NCI-H2196 (cell line): ENCODE data around the gene HCRTR1.
"Not testable (repeated sequence)": the region's sequence is repeated elsewhere in the genome, so short reads cannot be mapped to it uniquely, and the experiment has no call there.

Experiments used
- DNase-seq: peaks from one replicate; lab custom pipeline; 2025; ENCODE audit not compliant: unreplicated experiment; lab: John Stamatoyannopoulos, UW

The HCRTR1 gene

DNA sequence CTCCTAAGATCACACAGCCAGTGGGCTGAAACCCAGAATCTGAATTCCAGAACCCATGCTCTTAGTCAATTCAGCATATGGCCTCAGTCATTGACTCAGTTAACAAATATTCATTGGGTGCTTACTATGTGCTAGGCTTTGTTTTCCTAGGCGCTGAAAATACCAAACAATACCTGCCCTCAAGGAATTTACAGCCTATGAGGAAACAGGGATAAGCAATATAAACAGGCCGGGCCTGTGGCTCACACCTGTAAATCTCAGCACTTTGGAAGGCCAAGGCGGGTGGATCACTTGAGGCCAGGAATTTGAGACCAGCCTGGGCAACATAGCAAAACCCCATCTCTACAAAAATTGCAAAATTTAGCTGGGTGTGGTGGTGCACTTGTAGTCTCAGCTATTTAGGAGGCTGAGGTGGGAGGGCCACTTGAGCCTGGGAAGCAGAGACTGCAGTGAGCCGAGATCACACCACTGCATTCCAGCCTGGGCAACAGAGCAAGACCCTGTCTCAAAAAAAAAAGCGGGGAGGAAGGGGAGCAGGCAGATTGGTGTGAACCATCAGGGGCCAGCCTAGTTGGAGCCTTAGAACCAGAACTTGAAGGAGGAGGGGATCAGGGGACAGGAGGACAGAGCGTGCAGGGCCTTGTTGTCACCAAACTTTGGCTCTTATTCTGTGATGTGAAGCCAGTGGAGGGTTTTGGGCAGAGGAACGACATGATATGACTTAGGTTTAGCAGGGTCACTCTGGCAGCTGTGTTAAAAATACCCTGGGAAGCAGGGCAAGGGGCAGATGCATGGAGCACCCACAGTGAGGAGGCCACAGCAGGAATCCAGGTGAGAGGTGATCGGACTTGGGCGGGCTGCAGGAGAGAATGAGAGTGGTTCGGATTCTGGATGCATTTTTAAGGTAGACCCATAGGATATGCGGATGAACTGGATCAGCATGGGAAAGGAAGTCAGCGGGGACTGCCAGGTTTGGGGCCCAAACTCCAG is 35.4 kb upstream of the HCRTR1 start:
- no peak for DNase-seq

DNA sequence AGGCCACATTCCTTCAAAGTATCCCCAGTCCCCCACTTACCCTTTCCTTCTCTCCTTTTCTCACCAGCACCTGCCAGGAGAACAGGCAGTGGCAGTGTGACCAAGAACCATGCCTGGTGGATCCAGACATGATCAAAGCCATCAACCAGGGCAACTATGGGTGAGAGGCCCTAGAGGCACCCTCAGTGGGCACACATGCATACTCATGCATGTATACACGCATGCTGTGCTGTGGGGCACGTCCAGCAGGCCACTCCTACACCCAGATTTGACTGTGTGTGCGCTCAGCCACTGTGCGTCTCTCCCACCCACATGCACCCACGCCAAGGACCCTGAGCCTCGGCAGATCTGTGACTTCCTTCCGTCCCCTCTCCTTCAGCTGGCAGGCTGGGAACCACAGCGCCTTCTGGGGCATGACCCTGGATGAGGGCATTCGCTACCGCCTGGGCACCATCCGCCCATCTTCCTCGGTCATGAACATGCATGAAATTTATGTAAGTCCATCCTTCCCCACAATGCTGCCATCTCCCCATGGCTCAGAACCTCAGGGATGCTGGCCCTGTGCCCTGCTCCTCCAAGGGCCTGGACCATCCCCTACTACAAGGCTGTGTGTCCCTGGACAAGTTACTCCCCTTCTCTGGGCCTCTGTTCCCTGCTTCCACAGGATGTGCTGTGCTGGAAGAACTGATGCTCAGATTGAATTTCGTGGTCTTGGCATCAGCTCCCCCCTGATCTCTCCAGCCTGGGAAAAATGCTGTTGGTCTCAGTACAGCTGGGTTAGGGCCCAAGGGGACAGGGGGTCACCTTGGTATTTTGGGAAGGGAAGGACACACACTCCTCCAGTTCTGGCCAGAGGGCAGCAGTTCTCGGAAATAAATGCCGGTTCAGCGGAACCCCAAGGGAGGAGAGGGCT is 34.2 kb upstream of the HCRTR1 start:
- no peak for DNase-seq

DNA sequence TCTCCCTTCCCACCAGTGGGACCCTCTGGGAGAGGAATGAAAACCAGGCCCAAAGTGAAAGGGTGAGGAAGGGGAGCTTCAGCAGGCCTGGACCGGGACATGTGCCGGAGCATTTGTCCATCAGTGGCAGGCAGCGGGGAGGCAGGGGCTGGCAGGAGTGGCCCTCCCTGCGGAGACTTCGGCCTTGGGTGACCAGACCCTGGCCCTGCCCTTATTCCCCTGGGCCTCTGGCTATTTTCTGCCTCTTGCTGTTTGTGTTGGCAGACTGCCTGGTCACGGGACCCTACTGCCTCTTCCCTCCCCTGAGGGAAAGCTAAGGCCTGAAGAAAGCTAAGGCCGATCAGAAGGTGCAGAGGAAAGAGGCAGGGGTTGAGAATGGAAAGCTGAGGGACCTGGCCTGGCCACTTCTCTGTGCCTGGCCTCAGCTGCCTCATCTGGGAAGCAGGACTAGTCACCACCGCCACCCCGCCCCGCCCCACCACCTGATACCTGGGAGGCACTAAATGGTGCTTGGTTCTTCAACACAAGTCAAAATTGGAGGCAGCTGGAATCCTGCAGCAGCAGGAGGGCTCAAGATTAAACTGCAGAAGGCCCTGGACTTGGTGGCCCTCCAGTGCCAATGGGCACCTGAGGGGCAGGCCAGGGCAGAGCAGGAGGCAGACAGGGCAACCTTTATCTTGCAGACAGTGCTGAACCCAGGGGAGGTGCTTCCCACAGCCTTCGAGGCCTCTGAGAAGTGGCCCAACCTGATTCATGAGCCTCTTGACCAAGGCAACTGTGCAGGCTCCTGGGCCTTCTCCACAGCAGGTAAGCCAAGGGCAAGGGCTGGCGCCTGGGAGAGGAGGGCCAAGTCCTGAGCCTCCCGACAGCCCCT is 33.3 kb upstream of the HCRTR1 start:
- DNase-seq = peak; percentile 59

DNA sequence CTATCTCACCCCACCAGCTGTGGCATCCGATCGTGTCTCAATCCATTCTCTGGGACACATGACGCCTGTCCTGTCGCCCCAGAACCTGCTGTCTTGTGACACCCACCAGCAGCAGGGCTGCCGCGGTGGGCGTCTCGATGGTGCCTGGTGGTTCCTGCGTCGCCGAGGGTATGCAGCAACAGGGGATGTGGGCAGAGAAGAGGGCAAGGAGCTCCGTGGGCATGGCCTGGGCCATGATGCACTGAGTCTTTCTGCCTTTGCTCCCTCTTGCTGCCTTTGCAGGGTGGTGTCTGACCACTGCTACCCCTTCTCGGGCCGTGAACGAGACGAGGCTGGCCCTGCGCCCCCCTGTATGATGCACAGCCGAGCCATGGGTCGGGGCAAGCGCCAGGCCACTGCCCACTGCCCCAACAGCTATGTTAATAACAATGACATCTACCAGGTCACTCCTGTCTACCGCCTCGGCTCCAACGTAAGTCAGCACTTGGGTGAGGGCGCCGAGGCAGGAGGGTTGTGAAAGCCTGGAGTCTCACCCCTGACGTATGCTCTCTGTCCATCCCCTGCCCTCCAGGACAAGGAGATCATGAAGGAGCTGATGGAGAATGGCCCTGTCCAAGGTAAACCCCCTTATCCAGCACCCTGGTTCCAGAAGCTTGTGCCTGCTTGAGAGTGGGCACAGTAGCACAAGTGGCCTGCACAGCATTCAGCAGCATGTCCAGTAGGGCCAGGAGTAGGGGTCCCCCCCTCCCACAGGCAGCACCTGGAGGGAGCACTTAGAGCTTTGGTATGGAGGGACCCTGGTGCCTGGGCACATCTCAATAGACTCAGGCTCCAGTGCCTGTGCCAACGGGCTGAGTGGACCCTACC is 32.4 kb upstream of the HCRTR1 start:
- no peak for DNase-seq

DNA sequence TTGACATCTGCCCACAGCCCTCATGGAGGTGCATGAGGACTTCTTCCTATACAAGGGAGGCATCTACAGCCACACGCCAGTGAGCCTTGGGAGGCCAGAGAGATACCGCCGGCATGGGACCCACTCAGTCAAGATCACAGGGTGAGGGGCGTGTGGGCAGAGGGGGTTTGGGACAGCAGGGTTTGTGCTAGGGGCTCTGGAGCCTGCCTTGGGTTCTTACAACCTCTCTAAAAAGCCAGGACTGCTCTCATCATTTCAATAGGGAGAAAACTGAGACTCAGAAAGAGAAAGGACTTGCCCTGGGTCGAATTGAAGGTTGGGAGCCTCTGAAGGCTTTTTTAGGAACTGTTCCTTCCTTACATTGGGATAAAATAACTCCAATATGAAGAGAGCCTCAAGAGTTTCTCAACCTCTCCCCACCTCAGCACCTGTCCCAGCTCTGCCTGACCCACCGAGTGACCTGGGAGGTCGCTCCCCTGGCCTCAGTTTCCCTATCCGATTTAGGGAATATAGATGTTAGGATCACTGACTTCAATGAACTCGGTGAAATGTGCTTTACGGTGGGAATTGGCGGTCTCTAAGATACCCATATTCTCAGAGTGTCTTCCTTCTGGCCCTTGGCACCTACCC is 31.6 kb upstream of the HCRTR1 start:
- DNase-seq = no peak

DNA sequence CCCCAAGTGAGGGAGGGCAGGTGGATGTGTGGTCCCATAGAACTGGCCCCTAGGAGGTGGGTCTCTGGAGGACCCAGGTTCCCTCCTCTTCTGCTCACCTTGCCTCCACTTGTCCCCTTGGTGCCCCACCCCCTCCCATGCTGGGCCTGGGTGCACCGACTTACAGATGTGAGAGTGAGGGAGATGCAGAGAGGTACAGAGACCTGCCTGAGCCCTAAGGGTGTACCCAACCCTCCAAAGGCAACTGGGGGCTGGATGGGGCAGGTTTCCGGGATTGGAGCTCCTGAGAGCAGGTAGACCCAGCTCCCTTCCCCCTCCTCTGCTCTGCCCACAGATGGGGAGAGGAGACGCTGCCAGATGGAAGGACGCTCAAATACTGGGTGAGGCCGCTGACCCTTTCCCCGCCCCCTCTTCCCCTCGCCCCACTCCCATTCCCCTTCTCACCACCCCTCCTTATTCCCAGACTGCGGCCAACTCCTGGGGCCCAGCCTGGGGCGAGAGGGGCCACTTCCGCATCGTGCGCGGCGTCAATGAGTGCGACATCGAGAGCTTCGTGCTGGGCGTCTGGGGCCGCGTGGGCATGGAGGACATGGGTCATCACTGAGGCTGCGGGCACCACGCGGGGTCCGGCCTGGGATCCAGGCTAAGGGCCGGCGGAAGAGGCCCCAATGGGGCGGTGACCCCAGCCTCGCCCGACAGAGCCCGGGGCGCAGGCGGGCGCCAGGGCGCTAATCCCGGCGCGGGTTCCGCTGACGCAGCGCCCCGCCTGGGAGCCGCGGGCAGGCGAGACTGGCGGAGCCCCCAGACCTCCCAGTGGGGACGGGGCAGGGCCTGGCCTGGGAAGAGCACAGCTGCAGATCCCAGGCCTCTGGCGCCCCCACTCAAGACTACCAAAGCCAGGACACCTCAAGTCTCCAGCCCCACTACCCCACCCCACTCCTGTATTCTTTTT is 30.8 kb upstream of the HCRTR1 start:
- no peak for DNase-seq

DNA sequence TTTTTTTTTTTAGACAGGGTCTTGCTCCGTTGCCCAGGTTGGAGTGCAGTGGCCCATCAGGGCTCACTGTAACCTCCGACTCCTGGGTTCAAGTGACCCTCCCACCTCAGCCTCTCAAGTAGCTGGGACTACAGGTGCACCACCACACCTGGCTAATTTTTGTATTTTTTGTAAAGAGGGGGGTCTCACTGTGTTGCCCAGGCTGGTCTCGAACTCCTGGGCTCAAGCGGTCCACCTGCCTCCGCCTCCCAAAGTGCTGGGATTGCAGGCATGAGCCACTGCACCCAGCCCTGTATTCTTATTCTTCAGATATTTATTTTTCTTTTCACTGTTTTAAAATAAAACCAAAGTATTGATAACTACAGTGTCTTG is 30.2 kb upstream of the HCRTR1 start:
- not testable (repeated sequence) for DNase-seq

DNA sequence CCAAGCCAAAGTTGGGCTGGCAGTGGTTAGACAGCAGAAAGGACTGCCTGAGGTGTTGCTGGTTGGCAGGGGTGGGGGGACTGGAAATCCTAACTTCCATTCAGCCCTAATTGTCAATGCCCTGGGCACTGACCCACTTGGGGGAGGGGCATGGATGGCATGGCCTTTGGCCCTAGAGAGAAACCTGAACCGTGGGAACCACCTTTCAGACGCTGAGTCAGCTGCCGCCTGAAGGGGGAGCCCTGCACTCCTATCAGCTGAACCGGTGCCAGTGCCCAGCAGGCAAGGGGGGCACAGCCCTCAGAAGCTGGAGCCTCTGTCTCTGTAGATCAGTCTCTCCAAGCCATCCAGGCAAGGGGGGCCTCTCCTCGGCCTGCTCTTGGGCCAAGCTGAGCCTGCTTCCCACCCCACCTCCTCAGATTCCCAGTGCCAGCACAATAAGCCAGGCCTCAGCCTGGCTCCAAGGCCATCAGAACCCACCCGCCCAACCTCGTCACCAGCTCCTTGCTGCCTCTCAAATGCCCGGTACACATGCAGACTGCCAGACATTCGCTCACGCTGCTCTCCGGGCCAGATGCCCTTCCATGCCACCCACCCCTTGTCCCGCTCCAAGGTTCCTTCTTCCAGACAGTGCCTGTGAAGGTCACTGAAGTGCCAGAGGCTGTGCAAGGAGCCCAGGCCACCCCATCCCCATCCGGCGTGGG is 29.6 kb upstream of the HCRTR1 start:
- peak; percentile 74 for DNase-seq

DNA sequence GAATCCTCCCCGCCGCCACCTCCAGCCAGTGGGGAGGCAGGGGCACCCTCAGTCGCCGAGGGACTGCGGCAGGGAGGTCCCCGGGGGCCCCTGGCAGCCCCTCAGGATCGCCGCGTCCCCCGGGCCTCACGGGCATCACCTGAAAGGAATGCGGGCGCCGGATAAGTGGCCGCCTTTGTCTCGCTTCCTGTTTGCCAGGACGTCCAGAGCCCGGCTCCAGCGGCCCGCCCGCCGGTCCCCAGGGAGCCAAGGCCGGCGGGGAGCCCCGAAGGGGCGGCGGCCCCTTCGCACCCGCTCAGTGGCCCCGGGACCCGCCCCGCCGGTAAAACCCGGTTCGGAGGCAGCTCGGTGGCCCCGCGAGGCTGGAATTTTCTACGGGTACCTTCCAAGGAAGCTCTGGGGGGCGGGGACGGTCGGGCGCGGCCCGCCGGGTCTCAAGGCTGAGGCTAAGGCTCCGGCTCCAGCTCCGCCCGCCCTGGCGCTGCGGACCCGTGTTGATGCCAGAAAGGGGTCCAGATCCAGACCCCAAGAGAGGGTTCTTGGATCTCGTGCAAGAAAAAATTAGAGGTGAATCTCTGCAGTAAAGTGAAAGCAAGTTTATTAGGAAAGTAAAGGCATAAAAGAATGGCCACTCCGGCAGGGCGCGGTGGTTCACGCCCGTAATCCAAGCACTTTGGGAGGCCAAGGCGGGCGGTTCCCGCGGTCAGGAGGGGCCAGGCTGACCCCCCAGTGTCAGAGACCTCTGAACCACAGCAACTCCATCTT is 28.6 kb upstream of the HCRTR1 start:
- no peak for DNase-seq

DNA sequence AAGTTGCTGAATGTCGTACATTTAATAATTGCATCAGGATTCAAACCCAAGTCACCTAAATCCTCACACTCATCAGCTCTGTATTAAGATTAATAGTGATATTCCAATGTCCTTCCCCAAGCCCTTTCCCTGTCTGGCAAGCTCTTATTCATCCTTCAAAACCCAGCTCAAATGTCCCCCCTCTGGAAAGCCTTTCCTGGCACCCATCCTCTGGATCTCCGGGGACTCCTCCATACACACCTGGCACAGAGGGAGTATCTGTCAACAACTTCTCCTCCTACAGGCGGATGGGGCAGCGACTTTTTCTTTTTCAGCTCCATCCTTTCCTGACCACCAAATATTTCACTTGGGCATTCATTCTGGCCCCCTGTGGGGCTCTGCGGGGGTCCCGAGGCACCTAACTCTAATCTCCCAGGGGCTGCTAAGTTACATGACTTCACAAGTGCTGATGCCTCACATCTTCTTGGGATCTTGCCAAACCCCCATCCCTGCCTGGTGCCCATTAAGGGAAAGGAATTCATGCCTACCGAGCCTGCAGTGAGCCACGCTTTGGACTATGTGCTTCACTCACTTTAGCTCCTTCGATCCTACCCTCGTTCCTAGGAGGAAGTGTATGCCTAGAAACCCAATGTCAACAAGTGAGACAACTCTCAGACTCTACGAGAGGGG is 25.9 kb upstream of the HCRTR1 start:
- no peak for DNase-seq

DNA sequence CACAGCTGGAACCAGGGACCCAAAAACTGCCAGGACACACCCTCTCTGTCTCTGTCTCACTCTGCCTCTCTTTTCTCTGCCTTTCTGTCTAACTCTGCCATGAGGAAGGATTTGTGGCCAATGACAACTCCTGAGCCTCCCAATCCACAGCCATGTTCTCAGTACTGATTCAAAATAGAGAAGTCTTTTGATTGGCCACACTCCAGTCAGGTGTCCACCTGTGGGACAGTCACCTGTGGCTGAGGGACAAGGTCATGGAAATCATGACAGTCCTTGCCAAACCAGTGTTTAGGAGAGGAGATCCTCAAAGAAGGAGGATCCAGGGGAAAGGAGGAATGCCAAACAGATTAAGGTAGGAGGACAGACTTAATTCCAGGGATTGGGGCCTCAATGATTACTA is 25.4 kb upstream of the HCRTR1 start:
- no peak for DNase-seq

DNA sequence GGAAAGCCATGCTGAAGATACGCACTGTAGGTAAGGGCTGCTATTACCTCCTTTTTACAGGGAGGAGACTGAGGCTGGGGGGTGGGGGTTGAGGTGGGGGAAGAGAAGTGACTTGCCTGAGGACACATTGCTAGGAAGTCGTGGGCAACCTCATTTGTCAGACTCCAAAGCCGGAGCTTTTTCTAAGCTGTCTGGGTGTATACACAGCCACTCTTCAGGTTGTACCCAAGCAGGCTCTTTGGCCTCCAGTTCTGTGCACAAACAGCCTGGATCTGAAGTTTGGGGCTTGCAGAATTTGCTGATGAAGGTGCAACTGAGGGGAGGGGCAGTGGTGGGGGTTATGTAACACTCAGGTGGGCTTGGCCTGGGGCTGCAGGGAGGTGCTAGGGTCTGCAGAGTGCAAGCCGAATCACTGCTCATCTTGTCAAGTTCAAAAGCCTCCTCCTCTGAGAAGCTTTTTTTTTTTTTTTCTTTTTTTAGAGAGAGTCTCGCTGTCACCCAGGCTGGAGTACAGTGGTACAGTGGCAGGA is 24.3 kb upstream of the HCRTR1 start:
- no peak for DNase-seq

DNA sequence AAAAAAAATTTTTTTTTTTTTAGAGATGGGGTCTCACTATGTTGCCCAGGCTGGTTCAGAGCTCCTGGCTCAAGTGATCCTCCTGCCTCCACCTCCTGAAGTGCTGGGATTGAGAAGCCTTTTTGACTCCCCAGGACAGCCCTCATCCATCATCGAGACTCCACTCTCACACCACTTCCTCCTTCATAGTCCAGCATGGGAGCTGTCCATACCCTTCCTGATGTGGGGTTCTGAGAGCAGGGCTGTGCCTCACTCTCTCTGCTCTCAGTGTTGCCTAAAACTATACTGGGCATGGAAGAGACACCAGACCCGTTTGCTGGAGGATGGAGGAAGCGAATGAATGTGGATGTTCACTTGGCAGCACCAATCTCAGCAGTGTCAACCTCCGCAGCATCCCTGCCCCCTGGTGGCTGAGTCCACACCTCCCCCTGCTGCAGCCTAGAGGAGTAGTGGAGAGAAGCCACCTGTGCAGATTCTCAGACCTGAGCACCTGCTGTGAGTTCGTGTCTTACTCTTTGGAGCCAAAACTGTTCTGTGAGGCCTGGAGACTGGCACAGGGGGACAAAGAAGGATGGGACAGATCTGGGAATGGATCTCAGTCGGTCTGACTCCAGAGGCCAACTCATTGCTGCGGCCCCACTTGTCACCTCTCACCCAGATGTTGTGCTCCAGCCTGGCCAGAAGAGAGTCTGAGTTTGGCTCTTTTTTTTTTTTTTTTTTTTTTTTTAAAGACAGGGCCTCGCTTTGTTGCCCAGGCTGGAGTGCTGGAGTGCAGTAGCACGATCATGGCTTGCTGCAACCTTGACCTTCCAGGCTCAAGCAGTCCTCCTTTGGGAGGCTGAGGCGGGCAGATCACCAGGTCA is 23.5 kb upstream of the HCRTR1 start:
- peak; percentile 70 for DNase-seq

DNA sequence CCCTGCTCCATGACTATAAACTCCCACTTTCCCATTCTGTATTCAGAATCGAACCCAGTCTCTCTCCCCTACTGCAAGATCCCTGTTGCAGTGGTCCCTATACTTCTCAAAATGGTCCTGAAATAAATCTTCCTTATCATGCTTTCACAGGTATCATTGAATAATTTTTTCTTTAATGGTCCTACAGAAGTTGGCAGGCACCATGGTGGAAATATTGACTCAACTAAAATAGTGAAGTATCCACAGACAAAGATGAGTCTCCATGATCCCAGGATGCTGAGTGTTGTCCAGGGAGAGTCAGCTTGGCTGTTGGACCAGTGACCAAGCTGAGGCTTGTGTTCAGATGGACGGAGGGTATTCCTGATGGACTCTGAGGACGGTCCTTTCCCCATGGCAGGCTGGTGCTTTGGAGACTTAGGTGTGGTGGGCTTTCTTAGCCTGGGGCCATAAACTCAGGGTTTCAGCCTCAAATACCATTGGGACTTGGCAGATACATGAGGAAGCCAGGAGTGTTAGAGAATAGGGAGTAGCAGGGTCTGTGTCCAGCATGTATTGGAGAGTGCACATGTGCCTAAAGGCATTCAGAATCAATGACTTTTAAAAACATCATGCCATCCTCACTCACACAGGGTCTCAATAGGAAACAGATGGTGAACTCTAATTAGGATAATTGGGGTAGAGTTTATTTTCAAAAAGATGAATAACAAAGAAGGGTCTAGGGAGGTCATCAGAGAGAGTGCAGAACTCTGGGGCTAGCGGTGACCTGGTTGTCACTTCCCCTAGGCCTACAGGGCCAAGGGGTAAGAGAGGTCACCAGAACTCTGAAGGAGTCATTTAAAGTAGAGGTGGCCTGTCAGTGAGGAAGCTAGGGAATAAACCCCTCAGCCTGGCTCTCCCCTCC is 21.4 kb upstream of the HCRTR1 start:
- DNase-seq = no peak
